ENCODE results near the gene EML3. TPM values are rescaled to one million over a fixed set of nuclear protein-coding genes. Genes with fewer than 3 reads are reported as not detected.
"Not testable (repeated sequence)": the region's sequence is repeated elsewhere in the genome, so short reads cannot be mapped to it uniquely, and the experiment has no call there.

Gene EML3
- total RNA-seq, 2 donors from 2014 or later = 58.7 to 63.8 TPM

DNA sequence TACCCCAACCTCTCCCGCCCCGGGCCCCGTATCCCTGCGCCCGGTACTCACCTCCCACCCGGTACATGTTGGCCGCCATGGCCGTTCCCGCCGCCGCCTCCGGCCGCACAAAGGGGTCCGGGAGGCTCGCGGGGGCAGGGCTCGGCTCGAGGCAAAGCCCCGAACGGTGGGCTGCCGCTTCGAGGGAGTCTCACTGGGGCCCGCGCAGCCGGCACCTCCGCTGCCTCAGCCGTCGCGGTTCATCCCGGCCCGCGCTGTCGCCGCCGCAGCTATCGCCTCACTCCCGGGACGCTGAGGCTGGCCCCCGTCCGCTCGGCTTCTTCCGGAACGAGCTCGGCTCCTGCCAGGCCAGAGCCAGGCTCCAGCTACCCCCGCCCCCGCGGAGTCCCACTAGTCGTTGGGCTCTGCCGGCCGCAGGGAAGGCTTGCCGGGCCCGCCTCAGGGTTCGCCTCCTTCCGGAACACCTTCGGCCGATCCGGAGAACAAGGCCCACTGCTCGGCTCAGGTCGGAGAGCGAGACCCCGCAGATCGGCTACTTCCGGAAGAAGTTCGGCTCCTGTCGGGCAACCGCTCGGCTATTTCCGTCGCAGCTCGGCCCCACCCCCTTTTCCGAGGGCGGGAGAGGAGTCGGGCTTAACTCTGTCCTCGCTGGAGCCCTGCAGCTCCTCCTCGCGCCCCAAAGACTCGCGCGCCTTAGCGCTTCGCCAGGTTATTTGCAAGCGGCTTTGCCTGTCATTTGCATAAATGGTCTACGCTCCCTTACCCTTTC lies 11.0 kb downstream of the EML3 start, which contains the start of gene MTA2:
Gene MTA2 (minus strand): TSS at position 494 of the 769 bp plus-strand sequence. CDS start 415 bp downstream, at position 79.
- DNase-seq (ENCODE audit: low spot score) = peak; percentile 99
- intact Hi-C loops (cut with DNase I) = no loop called here

DNA sequence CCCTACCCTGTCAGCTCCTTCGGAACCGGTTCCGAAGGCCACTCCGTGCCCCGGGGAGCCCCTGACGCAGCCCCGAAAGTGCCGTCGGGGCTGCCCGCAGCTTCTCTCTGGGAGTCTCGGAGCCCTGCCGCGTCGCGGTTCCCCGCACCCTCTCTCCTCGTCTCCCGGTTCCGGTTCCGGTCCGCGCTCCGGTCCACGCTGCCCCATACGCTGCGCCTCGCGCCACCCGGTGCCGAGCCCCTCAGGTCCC lies 11.5 kb downstream of the EML3 start:
- intact Hi-C loops (cut with DNase I) = no loop called here
- DNase-seq (ENCODE audit: low spot score) = peak; percentile 90

DNA sequence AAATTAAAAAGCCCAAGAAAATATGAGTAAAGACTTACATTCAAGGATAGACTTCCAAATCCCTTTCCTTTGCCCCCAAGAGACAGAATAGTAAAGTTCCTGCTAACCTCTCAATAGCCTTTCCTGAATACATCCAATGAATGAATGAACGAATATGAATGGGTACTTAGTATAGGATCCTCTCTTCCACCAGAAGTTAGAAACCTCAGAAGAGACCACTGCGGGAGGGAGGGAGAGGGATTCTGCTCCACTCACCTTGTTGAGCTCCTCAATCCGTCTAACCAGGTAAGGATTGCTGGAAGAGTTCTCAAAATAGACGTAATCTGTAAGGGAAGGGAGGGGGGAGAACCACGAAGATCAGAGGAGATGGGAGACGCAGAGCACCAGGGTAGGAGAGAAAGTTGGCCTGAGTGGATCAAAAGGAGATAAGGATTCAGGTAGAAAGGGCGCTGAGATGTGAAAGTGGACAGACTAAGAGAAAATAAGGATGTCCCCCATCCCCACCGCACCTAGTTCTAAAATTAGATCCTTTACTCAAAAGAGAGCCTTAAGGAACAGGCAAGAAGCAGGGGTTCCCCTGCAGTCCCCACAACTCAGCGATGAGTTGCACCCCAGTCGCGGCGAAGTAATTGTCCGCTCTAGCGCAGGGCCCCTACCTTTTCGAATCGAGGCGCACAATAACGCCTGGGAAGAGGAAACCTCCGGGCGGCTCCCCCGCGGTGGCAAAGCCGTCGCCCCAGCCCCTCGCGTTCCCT lies 12.0 kb downstream of the EML3 start:
- intact Hi-C loops (cut with DNase I) = no loop called here
- no peak for DNase-seq (ENCODE audit: low spot score)

DNA sequence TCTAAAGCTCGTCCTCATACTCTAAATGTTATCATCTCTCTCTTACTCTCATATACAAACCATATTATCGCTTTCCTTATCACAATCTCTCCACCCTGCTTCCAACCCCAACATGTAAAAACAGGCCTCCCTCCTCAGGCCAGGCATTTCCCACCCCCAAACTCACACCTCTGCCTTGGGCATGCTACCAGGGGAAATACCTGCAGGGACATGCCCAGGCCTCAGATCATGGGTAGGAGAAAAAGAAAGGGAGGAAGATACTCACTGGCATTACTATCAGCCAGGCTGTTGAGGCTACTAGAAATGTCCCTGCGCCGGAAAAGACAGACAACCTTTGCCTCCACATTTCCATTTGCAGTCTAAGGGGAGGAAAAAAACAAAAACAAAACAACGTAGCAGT lies 12.7 kb downstream of the EML3 start:
- DNase-seq (ENCODE audit: low spot score) = no peak
- intact Hi-C loops (cut with DNase I) = no loop called here

DNA sequence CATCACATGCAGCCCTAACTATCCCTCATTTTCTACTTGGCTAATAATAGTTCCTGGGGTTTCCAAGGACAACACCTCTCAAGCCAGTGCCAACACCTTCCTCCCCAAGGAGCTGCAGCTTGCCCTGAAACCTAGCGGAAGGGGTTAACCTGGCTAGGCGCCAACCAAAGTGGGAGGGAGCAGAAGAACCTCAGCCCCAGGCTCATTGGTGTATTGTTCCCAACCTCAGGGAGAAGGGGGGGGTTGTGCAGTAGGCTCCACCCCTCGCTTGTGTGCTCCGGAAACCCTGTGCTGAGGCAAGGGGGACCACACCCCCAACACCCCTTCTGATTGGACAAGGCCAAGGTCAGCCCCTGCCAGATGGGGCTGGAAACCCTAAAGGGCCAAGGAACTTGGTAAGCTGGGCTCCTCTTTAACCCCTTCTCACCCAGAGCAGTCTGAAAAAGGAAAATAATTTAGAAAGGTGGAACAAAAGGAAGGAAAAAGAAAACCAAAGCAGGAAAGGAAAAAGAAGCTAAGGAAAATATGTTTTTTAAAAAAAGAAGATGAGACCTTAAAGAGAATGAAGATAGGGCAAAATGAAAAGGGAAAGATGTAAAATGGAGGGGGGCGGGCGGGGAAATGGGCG lies 13.4 kb downstream of the EML3 start:
- peak; percentile 98 for DNase-seq (ENCODE audit: low spot score)
- intact Hi-C loops (cut with DNase I) = no loop called here

DNA sequence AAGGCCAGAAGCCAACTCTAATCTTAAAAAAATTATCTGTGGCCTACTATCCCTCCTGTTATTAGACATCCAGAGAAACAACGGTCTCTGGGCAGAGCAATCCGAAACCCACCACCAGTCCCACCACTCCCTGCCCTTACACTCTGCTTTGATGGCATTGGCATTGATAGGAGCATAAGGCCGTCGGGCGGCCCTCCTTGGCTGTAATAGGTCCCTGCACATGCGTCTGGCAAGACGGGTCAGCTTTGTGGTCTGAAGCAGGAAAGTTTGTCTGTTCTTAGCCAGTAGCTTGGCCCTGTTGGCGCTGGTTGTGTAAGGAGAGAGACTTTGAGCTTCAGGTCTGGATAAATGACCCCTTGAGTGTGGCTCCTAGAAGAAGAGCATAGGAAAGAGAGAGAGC lies 17.5 kb downstream of the EML3 start:
- DNase-seq (ENCODE audit: low spot score) = no peak
- intact Hi-C loops (cut with DNase I) = no loop called here

DNA sequence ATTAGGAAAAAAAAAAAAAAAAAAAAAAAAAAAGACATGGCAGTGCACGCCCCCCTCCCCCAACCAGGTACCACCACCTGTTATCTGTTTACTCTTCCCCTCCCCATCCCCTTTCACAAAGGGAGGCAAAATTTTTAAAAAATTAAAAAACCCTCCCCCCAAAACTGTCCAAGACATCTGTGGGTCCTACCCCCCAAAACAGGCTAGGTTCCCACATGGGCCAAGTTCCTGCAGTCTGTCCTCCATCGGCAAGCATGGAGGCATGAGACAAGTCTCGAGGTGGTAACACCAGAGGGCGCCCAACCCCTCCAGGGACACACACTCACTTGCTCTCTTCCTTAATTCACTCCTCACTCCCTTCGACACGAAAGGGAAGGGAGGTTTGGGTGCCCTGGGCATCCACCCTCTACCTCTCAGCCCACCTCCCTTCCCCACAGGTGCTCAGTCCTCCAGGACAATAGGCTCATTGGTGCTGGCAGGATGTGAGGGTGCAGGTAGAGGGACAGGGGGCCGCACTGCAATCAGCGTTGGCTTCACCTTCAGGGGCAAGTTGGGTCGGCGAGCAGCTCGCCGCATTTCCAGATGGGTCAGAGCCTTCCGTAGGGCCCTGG lies 19.0 kb downstream of the EML3 start:
- intact Hi-C loops (cut with DNase I) = no loop called here
- peak; percentile 92 for DNase-seq (ENCODE audit: low spot score)

DNA sequence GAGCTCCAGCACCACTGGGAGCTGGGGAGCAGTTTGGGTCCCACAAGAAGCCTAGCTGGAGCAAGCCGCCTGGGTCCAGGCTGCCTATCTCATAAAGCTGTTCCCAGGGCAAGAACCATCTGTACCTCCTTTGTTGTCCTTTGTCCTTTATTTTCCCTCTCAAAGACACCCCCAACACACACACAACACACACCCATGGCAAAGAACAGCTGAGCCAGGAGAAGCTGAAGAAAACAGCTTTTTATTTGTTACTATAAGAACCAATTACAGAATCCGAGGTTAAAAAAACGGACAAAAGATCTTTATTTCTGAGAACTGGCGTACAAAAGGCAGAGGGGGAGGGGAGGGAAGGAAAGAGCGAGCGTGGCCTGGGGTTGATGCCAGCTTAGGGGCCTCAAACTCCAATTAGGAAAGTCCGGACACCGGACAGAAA lies 19.6 kb downstream of the EML3 start:
- DNase-seq (ENCODE audit: low spot score) = no peak
- intact Hi-C loops (cut with DNase I) = no loop called here

DNA sequence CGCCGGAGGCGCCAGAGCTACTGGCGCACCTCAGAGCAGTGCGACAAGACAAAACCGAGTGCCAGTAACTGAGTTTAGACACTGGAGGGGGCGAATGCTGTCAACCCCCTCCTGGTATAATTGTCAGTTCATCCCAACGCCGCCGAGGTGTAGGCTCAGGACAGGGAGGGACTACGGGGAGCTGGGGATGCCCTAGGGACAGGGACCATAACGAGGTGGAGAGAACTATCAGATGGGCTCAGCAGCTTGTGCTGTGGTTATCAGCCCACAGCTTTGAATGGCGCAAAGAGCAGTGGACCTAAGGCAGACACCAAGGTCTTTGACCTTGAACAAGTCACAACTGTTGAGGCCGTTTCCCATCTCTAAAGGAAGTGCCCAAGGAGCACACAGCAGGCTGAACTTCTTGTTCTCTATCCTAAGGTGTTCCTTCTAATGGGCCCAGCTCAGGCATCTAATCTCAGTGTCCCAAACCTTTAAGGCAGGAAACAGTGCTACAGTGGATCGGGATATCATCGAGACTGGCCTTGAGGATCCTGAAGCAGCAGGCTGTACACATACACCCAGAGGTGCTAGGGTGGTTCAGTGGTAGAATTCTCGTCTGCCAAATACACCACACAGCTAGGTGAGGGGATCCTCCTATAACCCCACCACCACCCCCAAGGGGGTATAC lies 20.3 kb downstream of the EML3 start:
- intact Hi-C loops (cut with DNase I) = no loop called here
- DNase-seq (ENCODE audit: low spot score) = no peak

DNA sequence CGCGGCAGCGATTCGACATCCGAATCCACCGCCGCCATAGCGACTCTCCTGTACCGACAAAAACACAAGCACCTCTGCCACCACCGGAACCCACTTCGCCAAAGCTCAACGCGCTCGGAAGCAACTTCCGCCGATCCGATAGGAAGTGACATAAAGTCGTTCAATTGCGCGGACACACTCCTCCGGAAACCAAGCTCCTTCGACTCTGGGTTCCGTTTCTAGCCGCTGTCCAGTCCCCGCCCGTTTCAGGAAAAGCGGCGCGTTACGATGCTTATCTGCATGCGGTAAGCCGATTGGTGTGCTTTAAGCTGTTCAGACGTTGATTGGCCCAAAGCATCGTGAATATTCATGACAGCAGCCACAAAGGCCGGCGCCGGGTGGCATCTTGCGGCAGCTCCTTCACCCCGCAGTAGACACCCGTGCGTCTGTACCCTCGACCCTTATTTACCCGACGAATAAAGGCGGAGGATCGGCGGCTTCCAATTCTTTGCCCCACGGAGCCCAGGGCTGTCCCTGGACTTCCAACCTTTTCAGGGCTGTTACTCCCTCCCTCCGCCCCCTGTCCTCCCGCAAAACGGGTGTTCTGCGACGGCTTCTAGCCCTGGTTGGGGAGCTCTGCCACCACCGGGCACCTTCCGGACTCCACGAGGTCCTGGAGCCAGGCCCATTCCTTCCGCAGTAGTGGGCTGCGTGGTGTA lies 21.0 kb downstream of the EML3 start, which contains the start of gene TUT1:
Gene TUT1 (minus strand): TSS at position 76 of the 698 bp plus-strand sequence. CDS start 38 bp downstream, at position 38.
- DNase-seq (ENCODE audit: low spot score) = peak; percentile 98
- intact Hi-C loops (cut with DNase I) = loop anchor here in 1 of 2 donors (2.0 kb wide), 1 partner anchor 17 kb away; no protein-coding TSS in a partner anchor

DNA sequence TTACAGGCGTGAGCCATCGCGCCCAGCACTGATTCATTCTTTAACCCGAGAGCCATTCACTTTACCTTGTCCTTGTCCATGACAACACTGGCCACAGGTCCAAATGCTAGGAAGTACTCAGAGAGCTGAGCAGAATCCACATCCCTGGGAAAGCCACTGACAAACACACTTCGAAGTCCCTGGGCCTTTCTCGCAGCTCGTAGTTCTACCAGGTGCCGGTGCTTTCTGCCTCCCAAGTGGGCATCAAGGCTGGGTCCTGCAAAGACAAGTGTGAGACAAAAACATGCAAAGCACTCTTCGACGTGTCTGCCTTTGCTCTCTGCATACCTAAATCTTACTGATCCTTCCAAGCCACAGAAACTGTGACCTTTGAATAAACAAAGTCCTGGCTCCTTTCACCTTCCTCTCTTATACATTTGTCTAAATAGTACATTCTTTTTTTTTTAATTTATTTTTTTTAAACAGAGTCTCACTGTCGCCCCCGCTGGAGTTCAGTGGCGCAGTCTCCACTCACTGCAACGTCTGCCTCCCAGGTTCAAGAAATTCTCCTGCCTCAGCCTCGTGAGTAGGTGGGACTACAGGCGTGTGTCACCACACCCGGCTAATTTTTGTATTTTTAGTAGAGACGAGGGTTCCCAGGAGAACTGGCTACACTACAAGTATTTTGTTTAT lies 23.5 kb downstream of the EML3 start:
- intact Hi-C loops (cut with DNase I) = no loop called here
- peak; percentile 26 for DNase-seq (ENCODE audit: low spot score)

DNA sequence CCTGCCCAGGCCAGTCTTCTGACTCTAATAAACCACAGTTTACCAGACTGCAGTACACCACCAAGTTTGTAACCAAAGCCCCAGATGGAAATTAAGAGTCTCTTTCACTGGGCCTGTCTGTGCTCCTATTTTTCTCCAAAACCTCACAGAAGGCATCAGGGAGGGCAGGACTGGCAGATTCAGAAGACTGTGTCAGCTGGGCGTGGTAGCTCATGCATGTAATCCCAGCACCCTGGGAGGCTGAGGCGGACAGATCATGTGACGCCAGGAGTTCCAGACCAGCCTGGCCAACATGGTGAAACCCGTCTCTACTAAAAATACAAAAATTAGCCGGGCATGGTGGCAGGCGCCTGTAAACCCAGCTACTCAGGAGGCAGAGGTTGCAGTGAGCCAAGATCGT lies 27.2 kb downstream of the EML3 start:
- intact Hi-C loops (cut with DNase I) = not testable (repeated sequence)
- peak; percentile 32 for DNase-seq (ENCODE audit: low spot score)

DNA sequence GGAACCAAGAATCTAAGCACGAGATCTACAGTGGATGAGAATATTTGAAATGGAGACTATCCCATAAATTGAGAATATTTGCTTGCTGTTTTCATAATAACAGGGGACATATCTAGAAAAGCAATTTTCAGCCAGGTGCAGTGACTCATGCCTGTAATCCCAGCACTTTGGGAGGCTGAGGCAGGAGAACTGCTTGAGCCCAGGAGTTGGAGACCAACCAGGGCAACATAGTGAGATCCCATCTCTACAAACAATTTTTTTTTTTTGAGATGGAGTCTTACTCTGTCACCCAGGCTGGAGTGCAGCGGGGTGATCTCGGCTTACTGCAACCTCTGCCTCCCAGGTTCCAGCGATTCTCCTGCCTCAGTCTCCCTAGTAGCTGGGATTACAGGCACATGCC lies 30.8 kb downstream of the EML3 start:
- intact Hi-C loops (cut with DNase I) = not testable (repeated sequence)

DNA sequence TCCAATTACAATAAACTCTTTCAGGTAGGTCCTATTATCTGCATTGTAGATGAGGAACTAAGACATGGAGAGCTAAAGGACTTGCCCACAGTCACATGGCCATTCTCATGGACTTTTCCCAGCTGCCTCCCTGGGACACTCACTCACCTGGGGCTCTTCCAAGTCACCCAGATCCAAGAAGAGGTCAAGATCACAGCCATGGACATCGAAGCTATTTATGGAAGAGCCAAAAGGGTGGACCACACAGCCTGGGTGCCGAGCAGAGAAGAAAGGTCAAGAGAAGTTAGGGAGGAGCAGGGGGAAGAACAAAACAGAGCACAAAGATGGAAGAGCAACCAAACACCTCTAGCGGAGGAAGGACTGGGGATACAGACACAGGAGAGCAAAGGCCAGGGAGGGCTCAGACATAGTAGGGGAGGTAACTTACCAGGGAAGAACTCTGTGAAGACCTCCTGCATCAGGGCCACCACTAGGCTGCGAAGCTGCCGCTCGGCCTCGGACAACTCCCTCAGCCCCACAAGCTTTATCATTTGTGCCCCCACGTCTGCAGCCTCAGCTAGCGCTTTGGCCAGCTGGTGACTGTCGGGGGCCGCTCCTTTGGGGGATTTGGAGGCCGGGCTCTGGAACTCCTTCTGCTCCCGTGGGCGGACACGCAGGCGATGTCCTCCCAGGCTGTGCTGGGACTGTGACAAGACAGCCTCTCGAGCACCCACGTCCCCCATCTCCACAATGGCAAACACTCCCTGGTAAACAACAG lies 31.4 kb downstream of the EML3 start:
- DNase-seq (ENCODE audit: low spot score) = peak; percentile 61
- intact Hi-C loops (cut with DNase I) = no loop called here

More for the DNA sequence above, 30.8 kb downstream of the EML3 start:
- DNase-seq (ENCODE audit: low spot score) = not testable (repeated sequence)

DNA sequence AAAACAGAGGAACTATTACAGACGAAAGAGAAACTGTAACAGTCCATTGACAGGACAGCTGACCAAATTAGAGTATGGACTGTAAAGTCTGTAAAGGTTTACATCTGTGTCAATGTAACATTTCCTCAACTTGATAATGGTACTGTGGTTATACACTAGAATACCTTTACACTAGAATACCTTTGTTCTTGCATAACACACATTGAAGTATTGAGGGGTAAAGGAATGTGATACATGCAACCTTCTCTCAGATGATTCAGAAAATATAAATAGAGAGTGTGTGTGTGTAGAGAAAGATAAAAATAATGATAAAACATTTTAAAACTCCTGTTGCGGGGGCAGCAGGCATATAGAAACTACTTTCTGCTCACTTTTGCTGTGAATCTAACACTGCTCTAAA lies 33.3 kb downstream of the EML3 start:
- intact Hi-C loops (cut with DNase I) = no loop called here
- DNase-seq (ENCODE audit: low spot score) = no peak

DNA sequence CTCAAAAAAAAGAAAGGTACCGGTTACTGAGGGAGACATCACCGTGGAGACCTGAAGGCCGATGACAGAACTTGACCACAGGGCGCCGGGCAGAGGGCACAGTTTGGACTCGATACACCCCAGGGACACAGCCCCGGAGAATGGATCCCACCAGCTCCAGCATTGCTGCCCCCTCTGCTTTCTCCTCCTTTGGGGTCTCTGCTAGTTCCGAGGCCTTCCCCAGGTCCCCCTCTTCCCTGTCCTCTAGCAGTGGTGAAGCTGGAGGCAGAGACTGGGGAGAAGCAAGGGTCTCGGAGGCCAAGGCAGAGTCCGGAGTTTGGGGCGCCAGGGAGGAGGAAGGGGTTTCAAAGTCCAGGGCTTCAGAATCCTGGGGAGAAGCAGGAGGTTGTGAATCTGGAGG lies 34.0 kb downstream of the EML3 start:
- DNase-seq (ENCODE audit: low spot score) = peak; percentile 70
- intact Hi-C loops (cut with DNase I) = no loop called here

DNA sequence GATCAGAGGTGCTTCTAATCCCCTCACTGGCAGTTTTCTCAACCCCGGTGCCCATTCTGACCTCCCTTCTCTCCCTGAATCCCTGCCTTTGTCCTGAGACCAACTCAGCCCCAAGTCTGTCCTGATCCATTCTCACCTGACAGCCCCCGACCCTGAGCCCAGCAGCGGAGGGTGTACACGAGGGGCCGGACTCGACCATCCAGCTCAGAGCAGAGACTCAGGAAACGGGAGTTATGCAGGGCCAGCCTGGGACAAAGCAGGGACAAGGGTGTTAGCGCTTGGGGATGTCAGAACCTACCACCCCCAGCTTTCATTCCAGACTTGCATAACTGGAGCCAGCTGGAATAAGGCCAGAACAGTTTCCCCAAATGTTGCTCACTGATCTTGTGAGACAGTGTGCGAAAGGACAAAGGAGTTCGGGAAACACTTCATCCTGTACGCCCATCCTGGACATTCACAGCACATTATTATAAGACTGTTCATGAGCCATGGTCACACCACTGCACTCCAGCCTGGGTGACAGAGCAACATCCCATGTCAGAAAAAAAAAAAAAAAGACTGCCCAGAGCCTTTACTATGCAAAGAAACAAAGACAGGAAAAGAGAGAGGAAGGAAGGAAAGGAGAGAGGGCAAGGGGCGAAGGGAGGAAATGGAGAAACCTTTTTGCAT lies 35.4 kb downstream of the EML3 start:
- intact Hi-C loops (cut with DNase I) = no loop called here
- peak; percentile 65 for DNase-seq (ENCODE audit: low spot score)
